ENCODE results near the gene ERRFI1.

ERRFI1 gene

DNA sequence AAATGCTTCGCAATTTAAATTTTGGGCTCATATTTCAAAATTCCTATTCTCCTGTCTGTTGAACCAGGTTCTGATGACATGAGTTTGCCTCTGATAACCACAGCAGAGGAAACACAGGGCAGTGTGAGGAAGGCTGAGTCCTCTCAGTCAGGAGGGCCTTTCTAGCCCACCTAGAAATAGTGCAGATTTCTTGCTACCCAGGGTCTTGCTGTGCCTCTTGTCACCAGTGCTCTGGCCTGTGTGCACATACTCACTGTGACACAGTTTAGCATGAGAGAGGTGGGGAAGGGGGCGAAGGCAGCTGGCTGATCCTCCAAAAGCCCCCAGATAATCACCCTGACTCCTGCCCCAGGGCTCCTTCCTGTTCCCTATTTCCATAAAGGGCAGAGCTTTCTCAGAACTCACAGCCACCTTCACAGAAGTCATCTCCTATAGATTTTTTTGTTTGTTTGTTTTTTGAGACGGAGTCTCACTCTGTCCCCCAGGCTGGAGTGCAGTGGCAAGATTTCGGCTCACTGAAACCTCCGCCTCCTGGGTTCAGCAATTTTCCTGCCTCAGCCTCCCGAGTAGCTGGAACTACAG lies 23.7 kb downstream of the ERRFI1 start:
- DNase-seq = no peak

DNA sequence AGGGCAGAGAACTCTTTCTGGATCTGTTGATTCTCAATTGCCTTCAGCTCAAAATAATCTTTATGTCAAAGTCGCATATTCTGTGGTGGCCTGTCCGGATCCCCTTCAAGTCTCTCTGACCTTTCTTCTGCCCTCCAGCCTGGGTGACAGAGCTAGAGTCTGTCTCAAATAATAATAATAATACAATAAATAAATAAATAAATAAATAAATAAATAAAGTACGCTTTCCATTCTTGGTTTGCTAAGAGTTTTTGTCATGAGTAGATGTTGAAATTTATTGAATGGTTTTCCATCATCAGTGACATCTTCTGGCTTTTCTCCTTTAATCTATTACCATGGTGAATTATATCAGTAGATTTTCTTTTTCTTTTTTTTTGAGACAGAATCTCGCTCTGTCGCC lies 30.7 kb downstream of the ERRFI1 start:
- no peak for DNase-seq

GRCh38 chr1:7994827-7995226 lies 31.3 kb downstream of the ERRFI1 start:
- DNase-seq = no peak

DNA sequence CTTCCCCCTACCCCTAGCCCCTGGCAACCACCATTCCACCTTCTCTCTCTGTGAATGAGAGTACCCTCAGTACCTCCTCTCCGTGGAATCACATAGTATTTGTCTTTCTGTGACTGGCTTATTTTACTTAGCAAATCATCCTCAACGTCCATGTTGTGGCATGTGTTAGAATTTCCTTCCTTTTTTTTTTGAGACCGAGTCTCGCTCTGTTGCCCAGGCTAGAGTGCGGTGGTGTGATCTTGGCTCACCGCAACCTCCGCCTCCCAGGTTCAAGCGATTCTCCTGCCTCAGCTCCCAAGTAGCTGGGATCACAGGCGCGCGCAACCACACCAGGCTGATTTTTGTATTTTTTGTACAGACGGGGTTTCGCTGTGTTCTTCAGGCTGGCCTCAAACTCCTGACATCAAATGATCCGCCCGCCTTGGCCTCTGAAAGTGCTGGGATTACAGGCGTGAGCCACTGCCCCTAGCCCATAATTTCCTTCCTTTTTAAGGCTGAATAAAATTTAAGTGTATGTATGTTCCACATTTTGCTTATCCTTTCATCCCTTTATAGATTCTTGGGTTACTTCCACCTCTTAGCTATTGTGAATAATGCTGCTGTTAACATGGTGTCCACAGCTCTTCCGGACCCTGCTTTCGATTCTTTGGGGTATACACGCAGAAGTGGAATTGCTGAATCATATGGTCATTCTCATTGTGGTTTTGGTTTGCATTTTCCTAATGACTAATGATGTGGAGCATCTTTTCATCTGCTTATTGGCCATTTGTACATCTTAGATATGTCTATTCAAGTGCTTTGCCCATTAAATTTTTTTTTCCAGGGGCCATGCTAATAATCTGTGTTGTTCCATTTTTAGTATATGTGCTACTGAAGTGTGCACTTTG lies 32.3 kb downstream of the ERRFI1 start:
- no peak for DNase-seq

DNA sequence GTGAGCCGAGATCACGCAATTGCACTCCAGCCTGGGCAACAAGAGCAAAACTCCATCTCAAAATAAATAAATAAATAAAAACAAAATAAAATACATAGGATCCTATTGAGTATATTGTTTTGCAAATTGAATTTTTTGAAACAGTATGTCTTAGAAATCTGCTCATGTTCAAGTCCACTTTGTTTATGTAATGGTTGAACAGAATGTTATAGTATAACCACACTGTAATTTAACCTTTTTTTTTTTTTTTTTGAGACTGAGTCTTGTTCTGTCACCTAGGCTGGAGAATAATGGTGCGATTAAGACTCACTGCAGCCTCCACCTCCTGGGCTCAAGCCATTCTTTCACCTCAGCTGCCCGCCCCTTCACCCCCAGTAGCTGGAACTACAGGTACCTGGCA lies 33.2 kb downstream of the ERRFI1 start:
- DNase-seq = no peak

GRCh38 chr1:7991504-7992440 lies 34.3 kb downstream of the ERRFI1 start:
- DNase-seq = no peak

GRCh38 chr1:7989762-7990428 lies 36.2 kb downstream of the ERRFI1 start:
- no peak for DNase-seq

DNA sequence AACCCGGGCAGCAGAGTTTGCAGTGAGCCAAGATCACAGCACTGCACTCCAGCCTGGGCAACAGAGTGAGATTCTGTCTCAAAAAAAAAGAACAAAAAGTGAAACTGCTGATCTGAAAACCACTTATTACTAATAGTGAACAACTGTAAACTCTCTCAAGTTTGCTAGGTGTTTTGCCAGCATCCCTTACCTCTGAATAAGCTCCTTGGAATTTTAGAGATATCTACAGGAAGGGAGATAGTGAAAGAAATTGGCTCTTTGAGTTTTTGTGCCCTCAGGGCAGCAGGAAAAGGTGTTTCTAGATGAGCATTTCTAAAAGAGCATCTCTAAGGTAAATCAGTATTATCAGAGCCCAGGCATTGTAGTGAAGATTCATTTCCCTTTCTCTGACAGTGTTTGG lies 37.5 kb downstream of the ERRFI1 start:
- no peak for DNase-seq

DNA sequence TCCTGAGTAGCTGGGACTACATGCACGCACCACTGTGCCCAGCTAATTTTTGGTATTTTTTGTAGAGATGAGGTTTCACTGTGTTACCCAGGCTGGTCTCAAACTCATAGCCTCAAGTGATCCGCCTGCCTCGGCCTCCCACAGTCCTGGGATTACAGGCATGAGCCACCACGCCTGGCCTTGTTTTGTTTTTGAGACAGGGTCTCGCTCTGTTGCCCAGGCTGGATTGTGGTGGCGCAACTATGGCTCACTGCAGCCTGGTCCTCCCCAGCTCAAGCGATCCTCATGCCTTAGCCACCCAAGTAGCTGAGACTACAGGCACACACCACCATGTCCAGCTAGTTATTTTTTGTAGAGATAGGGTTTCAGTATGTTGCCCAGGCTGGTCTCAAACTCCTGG lies 38.6 kb downstream of the ERRFI1 start:
- DNase-seq = no peak

- DNase-seq = no peak
Observed at GRCh38 chr1:7985851-7986612, 40.1 kb downstream of the ERRFI1 start.

- no peak for DNase-seq
Observed at GRCh38 chr1:7984811-7985210, 41.3 kb downstream of the ERRFI1 start.

GRCh38 chr1:7983086-7983778 lies 42.9 kb downstream of the ERRFI1 start:
- no peak for DNase-seq

- no peak for DNase-seq
Observed at GRCh38 chr1:7980984-7981383, 45.1 kb downstream of the ERRFI1 start.

- DNase-seq = peak; percentile 57
Observed at GRCh38 chr1:7975212-7975865, 50.8 kb downstream of the ERRFI1 start.

DNA sequence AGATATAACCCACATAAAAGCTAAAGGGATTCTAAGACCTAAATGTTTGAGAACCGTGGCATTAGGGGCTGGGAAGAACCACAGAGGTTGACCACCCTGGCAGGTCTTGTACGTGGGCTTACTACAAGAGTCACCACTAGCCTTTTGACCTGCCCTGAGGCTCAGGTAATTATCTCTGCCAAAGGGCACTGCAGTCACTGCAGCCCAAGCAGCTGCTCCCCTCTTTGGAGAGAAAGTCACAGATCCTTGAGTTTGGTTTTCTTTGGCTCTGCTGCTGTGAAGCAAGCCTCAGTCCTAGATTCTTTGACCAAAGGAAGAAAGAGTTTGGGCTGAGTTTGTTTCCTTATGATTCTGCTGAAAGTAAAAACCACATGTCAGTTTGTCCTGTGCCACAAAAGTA lies 53.0 kb downstream of the ERRFI1 start:
- DNase-seq = no peak

DNA sequence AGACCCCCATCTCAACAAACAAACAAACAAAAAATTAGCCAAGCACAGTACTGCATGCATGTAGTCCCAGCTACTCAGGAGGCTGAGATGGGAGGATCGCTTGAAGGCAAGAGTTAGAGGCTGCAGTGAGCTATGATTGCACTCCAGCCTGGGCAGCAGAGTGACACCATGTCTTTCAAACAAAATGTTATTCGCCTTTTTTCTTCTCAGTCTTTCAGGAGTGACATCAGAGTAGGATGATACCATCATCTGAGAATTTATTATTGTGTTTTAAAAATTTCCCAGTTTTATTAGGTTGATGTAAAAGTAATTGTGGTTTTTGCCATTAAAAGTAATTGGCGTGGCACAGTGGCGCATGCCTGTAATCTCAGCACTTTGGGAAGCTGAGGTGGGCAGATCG lies 53.8 kb downstream of the ERRFI1 start:
- no peak for DNase-seq

DNA sequence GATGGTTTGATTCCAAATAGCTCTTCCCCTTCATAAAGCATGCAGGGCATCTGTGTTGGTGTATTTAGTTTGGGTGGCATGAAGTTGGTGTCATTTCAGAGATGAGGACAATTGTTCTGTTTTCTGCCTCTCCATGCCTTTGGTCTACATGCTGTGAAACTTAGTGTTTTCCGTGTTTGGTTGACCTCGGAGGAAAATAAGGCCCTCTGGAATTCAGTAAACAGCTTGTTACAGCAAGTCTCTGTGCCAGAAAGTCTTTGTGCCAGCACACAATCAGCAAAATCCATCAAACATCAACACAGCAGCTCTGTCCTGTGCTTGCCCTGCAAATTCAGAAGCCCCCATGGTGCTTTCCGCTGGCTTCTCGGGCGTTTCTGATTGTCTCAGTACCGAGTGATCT lies 55.1 kb downstream of the ERRFI1 start:
- no peak for DNase-seq

GRCh38 chr1:7970246-7970645 lies 55.9 kb downstream of the ERRFI1 start:
- DNase-seq = no peak

DNA sequence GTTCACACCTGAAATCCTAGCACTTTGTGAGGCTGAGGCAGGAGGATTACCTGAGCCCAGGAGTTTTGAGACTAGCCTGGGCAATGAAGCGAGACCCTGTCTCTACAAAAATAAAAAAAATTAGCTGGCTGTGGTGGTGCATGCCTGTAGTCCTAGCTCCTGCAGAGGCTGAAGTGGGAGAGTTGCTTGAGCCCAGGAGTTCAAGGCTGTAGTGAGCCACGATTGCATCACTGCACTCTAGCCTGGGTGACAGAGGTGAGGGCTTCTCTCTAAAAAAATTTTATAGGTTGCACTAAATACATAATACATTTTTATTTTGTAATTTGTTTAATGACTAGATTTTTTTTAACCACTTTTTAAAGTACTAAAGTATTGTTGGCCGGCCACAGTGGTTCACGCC lies 58.5 kb downstream of the ERRFI1 start:
- no peak for DNase-seq

DNA sequence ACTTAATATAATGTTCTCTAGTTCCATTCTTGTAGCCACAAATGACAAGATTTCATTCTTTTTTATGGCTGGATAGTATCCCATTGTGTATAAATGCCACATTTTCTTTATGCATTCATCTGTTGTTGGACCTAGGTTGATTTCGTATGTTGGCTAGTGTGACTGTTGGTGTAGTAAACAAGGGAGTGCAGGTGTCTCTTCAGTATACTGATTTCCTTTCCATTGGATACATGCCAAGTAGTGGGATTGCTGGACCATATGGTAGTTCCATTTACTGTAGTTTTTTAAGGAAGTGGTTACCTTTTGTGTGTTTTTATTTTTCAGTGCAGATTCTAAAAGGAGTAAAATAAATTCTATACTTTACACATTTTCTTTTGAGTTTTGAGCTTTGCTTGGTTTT lies 58.9 kb downstream of the ERRFI1 start:
- no peak for DNase-seq

- DNase-seq = no peak
Observed at GRCh38 chr1:7964476-7964875, 61.6 kb downstream of the ERRFI1 start.

All from COR-L47 (cell line).